ENCODE results near the gene SLC25A21. TPM values are rescaled to one million over a fixed set of nuclear protein-coding genes. Genes with fewer than 3 reads are reported as not detected.
"Not testable (repeated sequence)": the region's sequence is repeated elsewhere in the genome, so short reads cannot be mapped to it uniquely, and the experiment has no call there.

SLC25A21 gene
- polyA plus RNA-seq, 2 donors: 0.53 to 0.74 TPM

- Histone ChIP-seq H3K27me3 (ENCODE audit: control insufficient read depth in 1 of 2, insufficient read depth in 2 of 2, low read length in 2 of 2) (no peaks in the 10 kb centered on the region), H3K4me1 (ENCODE audit: control insufficient read depth in 2 of 2, insufficient read depth in 2 of 2, low read length in 1 of 2) (no peaks in the 10 kb centered on the region), H3K36me3 (ENCODE audit: control insufficient read depth in 2 of 2, insufficient read depth in 2 of 2, low read length in 1 of 2) (no peaks in the 10 kb centered on the region), H3K4me3 (ENCODE audit: low read depth in 1 of 2, low read length in 2 of 2) (no peak overlapping the region), H3K27ac (ENCODE audit: low read depth in 2 of 2, low read length in 1 of 2) (no peak overlapping the region), H3K9me3 (ENCODE audit: control insufficient read depth in 2 of 2, insufficient read depth in 1 of 2, low read depth in 1 of 2, low read length in 1 of 2) (no peaks in the 10 kb centered on the region)
- WGBS, 2 donors: 69 to 80% methylated on average over 5 of the region's 5 CpGs
These were observed 88.8 kb downstream of the SLC25A21 start for GRCh38 chr14:37083599-37083998.

DNA sequence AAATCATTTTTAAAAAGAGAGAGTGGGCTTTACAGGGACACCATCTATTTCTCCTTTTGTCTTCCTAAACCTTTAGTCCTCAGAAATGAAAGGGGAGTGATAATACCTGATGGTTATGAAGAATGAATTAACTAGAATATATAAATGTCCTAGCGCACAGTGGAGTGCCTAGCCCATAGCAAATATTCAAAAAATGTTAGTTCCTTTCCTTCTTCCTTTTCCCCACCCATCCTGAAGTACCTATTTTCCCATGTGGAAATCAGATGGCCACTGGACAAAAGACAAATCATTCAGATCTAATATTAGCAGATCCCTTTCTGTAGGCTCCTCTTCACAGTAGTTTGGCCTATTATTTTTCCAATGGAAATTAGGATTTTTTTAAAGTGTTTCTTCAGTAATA is 90.0 kb downstream of the SLC25A21 start:
- no peaks in the 10 kb centered on the region for H3K36me3 ChIP-seq (ENCODE audit: control insufficient read depth in 2 of 2, insufficient read depth in 2 of 2, low read length in 1 of 2)
- no peak overlapping the region for H3K4me3 ChIP-seq (ENCODE audit: low read depth in 1 of 2, low read length in 2 of 2)
- no peaks in the 10 kb centered on the region for H3K4me1 ChIP-seq (ENCODE audit: control insufficient read depth in 2 of 2, insufficient read depth in 2 of 2, low read length in 1 of 2)
- H3K9me3 ChIP-seq (ENCODE audit: control insufficient read depth in 2 of 2, insufficient read depth in 1 of 2, low read depth in 1 of 2, low read length in 1 of 2): no peaks in the 10 kb centered on the region
- H3K27me3 ChIP-seq (ENCODE audit: control insufficient read depth in 1 of 2, insufficient read depth in 2 of 2, low read length in 2 of 2): no peaks in the 10 kb centered on the region
- no peak overlapping the region for H3K27ac ChIP-seq (ENCODE audit: low read depth in 2 of 2, low read length in 1 of 2)
- WGBS, 2 donors: 0% methylated on average over 1 of the region's 1 CpG

DNA sequence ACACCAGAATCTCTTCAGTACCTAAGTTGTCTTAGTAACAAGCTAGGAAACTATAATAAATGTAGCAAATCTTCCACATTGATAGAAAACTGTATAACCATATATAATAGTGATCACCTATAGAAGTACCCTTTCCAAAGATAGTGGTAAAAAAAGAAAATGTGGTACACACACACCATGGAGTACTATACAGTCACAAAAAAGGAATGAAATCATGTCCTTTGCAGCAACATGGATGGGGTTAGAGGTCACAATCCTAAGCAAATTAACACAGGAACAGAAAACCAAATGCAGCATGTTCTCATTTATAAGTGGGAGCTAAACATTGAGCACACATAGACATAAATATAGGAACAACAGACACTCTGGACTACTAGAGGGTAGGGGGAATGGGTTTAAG is 90.5 kb downstream of the SLC25A21 start:
- H3K27me3 ChIP-seq (ENCODE audit: control insufficient read depth in 1 of 2, insufficient read depth in 2 of 2, low read length in 2 of 2): no peaks in the 10 kb centered on the region
- no peaks in the 10 kb centered on the region for H3K4me1 ChIP-seq (ENCODE audit: control insufficient read depth in 2 of 2, insufficient read depth in 2 of 2, low read length in 1 of 2)
- no peaks in the 10 kb centered on the region for H3K36me3 ChIP-seq (ENCODE audit: control insufficient read depth in 2 of 2, insufficient read depth in 2 of 2, low read length in 1 of 2)
- no peak overlapping the region for H3K27ac ChIP-seq (ENCODE audit: low read depth in 2 of 2, low read length in 1 of 2)
- H3K9me3 ChIP-seq (ENCODE audit: control insufficient read depth in 2 of 2, insufficient read depth in 1 of 2, low read depth in 1 of 2, low read length in 1 of 2): no peaks in the 10 kb centered on the region
- no peak overlapping the region for H3K4me3 ChIP-seq (ENCODE audit: low read depth in 1 of 2, low read length in 2 of 2)

DNA sequence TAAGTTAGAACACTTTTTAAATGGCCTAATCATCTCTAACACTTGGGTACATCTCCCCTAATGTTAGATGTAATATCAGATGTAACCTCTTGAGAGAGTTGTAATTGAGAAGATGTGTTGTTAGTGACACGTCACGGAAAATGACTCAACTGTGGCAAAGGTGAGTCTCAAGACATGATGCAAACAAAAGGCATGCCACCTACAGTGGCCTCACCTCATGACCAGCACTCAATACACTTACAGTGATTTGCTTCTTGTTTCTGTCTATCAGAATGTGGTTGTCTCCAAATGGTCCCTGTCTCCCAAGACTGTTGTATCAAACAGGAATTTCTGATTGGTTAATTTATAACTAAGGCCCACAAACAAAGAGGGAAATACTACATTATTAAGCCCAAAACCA is 91.2 kb downstream of the SLC25A21 start:
- no peak overlapping the region for H3K4me3 ChIP-seq (ENCODE audit: low read depth in 1 of 2, low read length in 2 of 2)
- 84 to 92% methylated on average over 2 of the region's 2 CpGs for WGBS, 2 donors
- no peaks in the 10 kb centered on the region for H3K27me3 ChIP-seq (ENCODE audit: control insufficient read depth in 1 of 2, insufficient read depth in 2 of 2, low read length in 2 of 2)
- H3K9me3 ChIP-seq (ENCODE audit: control insufficient read depth in 2 of 2, insufficient read depth in 1 of 2, low read depth in 1 of 2, low read length in 1 of 2): no peaks in the 10 kb centered on the region
- H3K27ac ChIP-seq (ENCODE audit: low read depth in 2 of 2, low read length in 1 of 2): no peak overlapping the region
- no peaks in the 10 kb centered on the region for H3K4me1 ChIP-seq (ENCODE audit: control insufficient read depth in 2 of 2, insufficient read depth in 2 of 2, low read length in 1 of 2)
- H3K36me3 ChIP-seq (ENCODE audit: control insufficient read depth in 2 of 2, insufficient read depth in 2 of 2, low read length in 1 of 2): no peaks in the 10 kb centered on the region

DNA sequence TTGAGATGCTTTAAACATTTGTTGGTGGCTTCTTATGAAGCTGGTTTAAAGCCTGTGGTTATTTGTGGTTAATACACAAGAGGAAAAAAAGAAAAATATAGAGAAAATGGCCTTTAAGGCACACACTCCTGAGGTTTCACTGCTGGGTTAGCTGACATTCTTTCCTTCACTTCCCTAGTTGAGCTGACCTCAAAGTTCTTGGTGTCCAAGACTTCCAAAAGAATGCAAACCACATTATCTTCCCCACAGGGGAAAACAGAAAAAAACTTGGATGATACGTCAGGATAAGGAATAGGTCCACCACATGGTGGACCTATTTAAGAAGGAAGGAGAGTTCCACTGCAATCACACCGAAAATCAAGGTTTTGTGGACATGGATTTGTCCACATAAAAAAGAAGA is 94.3 kb downstream of the SLC25A21 start:
- Histone ChIP-seq H3K4me3 (ENCODE audit: low read depth in 1 of 2, low read length in 2 of 2) (no peak overlapping the region), H3K36me3 (ENCODE audit: control insufficient read depth in 2 of 2, insufficient read depth in 2 of 2, low read length in 1 of 2) (no peaks in the 10 kb centered on the region), H3K27me3 (ENCODE audit: control insufficient read depth in 1 of 2, insufficient read depth in 2 of 2, low read length in 2 of 2) (no peaks in the 10 kb centered on the region), H3K9me3 (ENCODE audit: control insufficient read depth in 2 of 2, insufficient read depth in 1 of 2, low read depth in 1 of 2, low read length in 1 of 2) (no peaks in the 10 kb centered on the region), H3K27ac (ENCODE audit: low read depth in 2 of 2, low read length in 1 of 2) (no peak overlapping the region), H3K4me1 (ENCODE audit: control insufficient read depth in 2 of 2, insufficient read depth in 2 of 2, low read length in 1 of 2) (no peaks in the 10 kb centered on the region)
- 67 to 73% methylated on average over 2 of the region's 2 CpGs for WGBS, 2 donors

- H3K4me1 ChIP-seq (ENCODE audit: control insufficient read depth in 2 of 2, insufficient read depth in 2 of 2, low read length in 1 of 2); H3K36me3 ChIP-seq (ENCODE audit: control insufficient read depth in 2 of 2, insufficient read depth in 2 of 2, low read length in 1 of 2); H3K27me3 ChIP-seq (ENCODE audit: control insufficient read depth in 1 of 2, insufficient read depth in 2 of 2, low read length in 2 of 2); H3K27ac ChIP-seq (ENCODE audit: low read depth in 2 of 2, low read length in 1 of 2); H3K9me3 ChIP-seq (ENCODE audit: control insufficient read depth in 2 of 2, insufficient read depth in 1 of 2, low read depth in 1 of 2, low read length in 1 of 2); H3K4me3 ChIP-seq (ENCODE audit: low read depth in 1 of 2, low read length in 2 of 2): not testable (repeated sequence)
- WGBS, 2 donors: 65 to 70% methylated on average over 4 of the region's 4 CpGs
These were observed 98.1 kb downstream of the SLC25A21 start for GRCh38 chr14:37074320-37074719.

DNA sequence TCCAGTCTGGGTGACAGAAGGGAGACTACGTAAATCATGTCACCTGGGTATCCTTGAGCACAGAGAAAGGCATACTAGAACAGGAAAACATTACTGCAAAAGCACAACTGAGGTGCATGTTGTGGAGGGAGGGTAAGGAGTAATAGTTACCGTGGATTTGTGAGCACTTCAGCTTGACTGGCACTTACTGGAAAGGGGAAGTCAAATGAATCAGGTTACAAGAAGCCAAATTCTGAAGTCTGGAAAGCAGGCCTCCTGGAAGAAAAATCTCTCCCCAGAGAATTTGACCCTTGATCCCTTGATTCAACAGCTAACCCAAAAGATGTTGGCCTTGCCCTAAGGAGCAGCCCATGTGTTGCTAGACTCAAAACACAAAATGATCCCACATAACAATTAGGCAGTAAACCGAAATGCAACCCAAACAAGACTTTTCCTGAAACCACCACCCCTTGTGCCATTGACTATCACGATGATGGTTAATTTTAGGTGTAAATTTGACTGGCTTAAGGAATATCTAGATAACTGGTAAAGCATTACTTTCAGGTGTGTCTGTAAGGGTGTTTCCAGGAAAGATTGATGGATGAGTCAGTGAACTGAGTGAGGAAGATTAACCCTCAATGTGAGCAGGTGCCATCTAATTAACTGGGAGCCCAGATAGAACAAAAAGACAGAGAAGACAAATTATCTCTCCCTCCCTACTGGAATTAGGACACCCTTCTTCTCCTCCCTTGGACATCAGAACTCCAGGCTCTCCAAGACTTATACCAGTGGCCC is 108.8 kb downstream of the SLC25A21 start:
- Histone ChIP-seq H3K4me3 (ENCODE audit: low read depth in 1 of 2, low read length in 2 of 2) (no peak overlapping the region), H3K9me3 (ENCODE audit: control insufficient read depth in 2 of 2, insufficient read depth in 1 of 2, low read depth in 1 of 2, low read length in 1 of 2) (no peaks in the 10 kb centered on the region), H3K36me3 (ENCODE audit: control insufficient read depth in 2 of 2, insufficient read depth in 2 of 2, low read length in 1 of 2) (no peaks in the 10 kb centered on the region), H3K27me3 (ENCODE audit: control insufficient read depth in 1 of 2, insufficient read depth in 2 of 2, low read length in 2 of 2) (no peaks in the 10 kb centered on the region), H3K4me1 (ENCODE audit: control insufficient read depth in 2 of 2, insufficient read depth in 2 of 2, low read length in 1 of 2) (peaks cover 0 to 2% of the 10 kb centered on the region in 2 donors), H3K27ac (ENCODE audit: low read depth in 2 of 2, low read length in 1 of 2) (peak overlapping the region in 1 of 2 donors; percentile 36)
- WGBS, 2 donors: 73 to 75% methylated on average over 4 of the region's 4 CpGs

- H3K9me3 ChIP-seq (ENCODE audit: control insufficient read depth in 2 of 2, insufficient read depth in 1 of 2, low read depth in 1 of 2, low read length in 1 of 2): no peaks in the 10 kb centered on the region
- H3K27me3 ChIP-seq (ENCODE audit: control insufficient read depth in 1 of 2, insufficient read depth in 2 of 2, low read length in 2 of 2): no peaks in the 10 kb centered on the region
- H3K4me1 ChIP-seq (ENCODE audit: control insufficient read depth in 2 of 2, insufficient read depth in 2 of 2, low read length in 1 of 2): peaks cover 0 to 2% of the 10 kb centered on the region in 2 donors
- no peak overlapping the region for H3K4me3 ChIP-seq (ENCODE audit: low read depth in 1 of 2, low read length in 2 of 2)
- no peaks in the 10 kb centered on the region for H3K36me3 ChIP-seq (ENCODE audit: control insufficient read depth in 2 of 2, insufficient read depth in 2 of 2, low read length in 1 of 2)
- no peak overlapping the region for H3K27ac ChIP-seq (ENCODE audit: low read depth in 2 of 2, low read length in 1 of 2)
- 89 to 92% methylated on average over 4 of the region's 4 CpGs for WGBS, 2 donors
These were observed 110.1 kb downstream of the SLC25A21 start for GRCh38 chr14:37062191-37062803.

GRCh38 chr14:37061697-37062096 is 110.7 kb downstream of the SLC25A21 start:
- Histone ChIP-seq H3K4me3 (ENCODE audit: low read depth in 1 of 2, low read length in 2 of 2) (no peak overlapping the region), H3K9me3 (ENCODE audit: control insufficient read depth in 2 of 2, insufficient read depth in 1 of 2, low read depth in 1 of 2, low read length in 1 of 2) (no peaks in the 10 kb centered on the region), H3K27ac (ENCODE audit: low read depth in 2 of 2, low read length in 1 of 2) (no peak overlapping the region), H3K27me3 (ENCODE audit: control insufficient read depth in 1 of 2, insufficient read depth in 2 of 2, low read length in 2 of 2) (no peaks in the 10 kb centered on the region), H3K4me1 (ENCODE audit: control insufficient read depth in 2 of 2, insufficient read depth in 2 of 2, low read length in 1 of 2) (peaks cover 0 to 2% of the 10 kb centered on the region in 2 donors), H3K36me3 (ENCODE audit: control insufficient read depth in 2 of 2, insufficient read depth in 2 of 2, low read length in 1 of 2) (no peaks in the 10 kb centered on the region)
- 51 to 68% methylated on average over 1 of the region's 1 CpG for WGBS, 2 donors

All from esophagus (tissue), 2 donors.